ENCODE data around the gene RPL29.
A peak's percentile ranks its signal among the peaks of the same experiment; 100 is the strongest.
"Not testable (repeated sequence)": the region's sequence is repeated elsewhere in the genome, so short reads cannot be mapped to it uniquely, and the experiment has no call there.

RPL29 gene

DNA sequence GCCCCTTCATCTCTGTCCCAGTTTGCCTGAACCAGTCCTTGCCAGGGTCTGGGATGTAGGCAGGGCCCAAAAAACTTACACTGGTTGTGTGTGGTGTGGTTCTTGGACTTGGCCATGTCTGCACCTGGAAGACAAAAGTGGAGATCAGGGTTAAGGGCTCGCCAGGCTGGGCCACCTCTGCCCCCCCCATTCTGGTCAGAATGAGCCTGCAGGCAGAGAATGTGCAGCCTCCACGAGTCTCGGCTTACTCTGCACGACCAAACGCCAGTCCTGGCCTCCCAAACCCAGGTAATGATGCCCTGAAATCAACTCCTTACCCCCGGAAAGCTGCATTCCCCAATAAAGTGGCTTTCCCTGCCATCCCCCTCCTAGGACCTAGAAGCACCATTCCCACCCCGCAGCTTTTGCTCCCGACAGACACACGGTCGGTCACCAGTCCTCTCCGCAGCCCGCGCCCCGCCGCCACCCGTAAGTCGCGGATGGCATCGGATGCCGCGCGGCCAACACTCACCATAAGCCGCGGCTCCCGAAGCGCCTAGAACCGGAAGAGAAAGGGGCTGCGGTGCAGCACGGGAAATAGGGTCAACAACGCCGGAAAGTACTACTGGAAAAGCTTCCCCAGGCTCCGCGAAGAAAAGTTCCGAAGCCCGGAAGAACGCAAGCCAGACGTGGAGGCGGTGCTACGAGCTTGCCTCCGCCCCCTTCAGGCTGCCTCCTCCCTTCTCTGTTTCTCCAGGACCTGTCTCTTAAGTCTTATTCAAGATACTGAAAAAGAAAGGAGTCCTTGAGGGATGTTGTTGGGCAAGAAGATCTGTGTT is at the start of gene RPL29:
Gene RPL29, minus strand, starts transcription at position 550 of the 818 bp plus-strand sequence. Its CDS starts 434 bp downstream, at position 116.
- DNase-seq (ENCODE audit: low read depth, low spot score), result peak; percentile 75
- H3K27ac ChIP-seq, result peak within 1 kb of the TSS; percentile 74

DNA sequence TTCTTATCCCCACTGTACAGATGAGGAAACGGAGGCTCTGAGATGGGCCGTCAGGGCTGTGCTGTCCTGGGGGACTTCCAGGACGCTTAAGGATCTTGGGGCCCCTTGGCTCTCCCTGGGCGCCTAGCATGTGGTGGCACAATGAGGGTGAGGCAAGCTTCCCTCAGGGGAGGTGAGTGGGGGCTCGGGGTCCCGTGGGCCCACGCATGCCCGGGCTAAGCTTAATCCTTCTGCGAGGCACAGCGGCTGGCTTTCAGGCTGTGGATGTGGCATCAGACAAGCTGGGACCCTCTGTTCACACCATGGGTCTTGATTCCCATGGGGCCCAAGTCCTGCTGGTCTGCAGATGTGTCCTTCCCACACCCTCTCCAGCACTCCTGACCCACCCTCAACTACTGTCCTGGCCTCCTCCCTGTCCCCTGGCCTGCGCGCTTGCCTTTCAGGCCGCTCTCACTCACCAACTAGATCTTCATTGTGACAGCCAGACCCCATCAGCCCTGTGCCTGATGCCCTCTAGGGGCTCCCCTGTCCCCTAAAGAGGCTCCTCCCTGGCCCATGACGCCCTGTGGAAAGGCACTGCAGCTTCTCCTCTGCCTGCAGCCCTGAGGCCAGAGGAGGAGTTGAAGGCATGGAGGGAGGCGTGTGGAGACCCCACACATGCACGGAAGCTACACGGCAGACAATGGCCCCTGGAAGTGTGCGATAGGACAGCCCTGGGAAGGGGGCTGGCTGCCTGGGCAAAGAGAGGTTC is 49.3 kb upstream of the RPL29 start:
- peak overlapping the region; percentile 100 for H3K27ac ChIP-seq
- DNase-seq (ENCODE audit: low read depth, low spot score), result no peak

DNA sequence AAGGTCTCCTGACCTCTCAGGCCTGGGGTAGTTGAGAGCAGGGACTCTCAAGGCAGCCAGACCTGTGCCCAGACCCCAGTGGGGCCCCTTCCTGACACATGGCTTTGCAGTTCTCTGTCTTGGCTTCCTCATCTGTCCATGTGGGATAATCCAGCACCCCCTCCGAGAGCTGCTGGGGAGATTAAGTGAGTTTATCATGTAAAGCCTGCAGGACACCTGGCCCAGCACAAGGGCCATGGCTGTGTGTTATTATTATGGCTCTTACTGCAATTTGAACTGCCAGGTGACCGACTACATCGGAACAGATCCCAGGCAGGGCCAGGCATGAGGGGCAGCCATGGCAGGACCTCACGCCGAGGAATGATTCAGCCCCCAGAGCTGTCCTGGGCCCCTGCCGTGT is 48.1 kb upstream of the RPL29 start:
- peak overlapping the region; percentile 100 for H3K27ac ChIP-seq
- no peak for DNase-seq (ENCODE audit: low read depth, low spot score)

DNA sequence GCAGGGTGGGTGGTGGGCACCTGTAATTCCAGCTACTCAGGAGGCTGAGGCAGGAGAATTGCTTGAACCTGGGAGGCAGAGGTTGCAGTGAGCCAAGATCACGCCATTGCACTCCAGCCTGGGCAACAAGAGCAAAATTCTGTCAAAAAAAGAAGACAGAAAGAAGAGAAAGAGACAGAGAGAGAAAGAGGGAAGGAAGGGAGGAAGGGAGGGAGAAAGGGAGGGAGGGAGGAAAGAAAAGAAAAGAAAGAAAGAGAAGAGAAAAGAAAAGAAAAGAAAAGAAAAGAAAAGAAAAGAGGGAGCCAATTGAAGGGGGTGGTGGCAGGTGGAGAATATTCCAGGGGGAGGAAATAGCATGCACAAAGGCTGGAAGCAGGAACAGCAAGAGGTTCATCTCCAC is 47.3 kb upstream of the RPL29 start:
- not testable (repeated sequence) for DNase-seq (ENCODE audit: low read depth, low spot score); H3K27ac ChIP-seq

GRCh38 chr3:52041118-52041731 is 45.5 kb upstream of the RPL29 start:
- no peak for DNase-seq (ENCODE audit: low read depth, low spot score)
- peak overlapping the region; percentile 60 for H3K27ac ChIP-seq

- H3K27ac ChIP-seq, result peak overlapping the region; percentile 60
- no peak for DNase-seq (ENCODE audit: low read depth, low spot score)
Measured at GRCh38 chr3:52040600-52040999, 44.9 kb upstream of the RPL29 start.

DNA sequence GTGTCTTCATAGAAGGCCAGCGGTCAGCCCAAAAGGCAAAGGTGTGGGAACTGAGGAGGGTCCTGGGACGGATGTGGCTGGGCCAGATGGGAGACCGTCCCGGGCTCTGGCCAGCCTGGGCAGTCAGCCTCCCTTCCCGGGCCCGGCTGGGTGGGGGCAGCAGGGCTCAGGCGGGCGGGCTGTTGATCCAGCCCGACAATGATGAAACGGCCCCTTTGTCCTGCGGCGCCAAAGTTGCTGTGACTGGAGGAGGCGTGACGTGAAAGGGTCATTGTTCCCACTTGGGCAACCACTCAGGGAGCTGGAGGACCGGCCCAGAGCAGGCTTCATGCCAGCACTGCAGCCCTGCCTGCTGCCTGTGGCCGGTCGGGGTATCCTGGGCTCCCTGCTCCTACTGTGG is 44.2 kb upstream of the RPL29 start:
- peak overlapping the region; percentile 60 for H3K27ac ChIP-seq
- no peak for DNase-seq (ENCODE audit: low read depth, low spot score)

GRCh38 chr3:52039426-52039825 is 43.7 kb upstream of the RPL29 start:
- peak overlapping the region; percentile 60 for H3K27ac ChIP-seq
- no peak for DNase-seq (ENCODE audit: low read depth, low spot score)

GRCh38 chr3:52038227-52038626 is 42.5 kb upstream of the RPL29 start:
- DNase-seq (ENCODE audit: low read depth, low spot score), result no peak
- peak overlapping the region; percentile 60 for H3K27ac ChIP-seq

- peak overlapping the region; percentile 60 for H3K27ac ChIP-seq
- DNase-seq (ENCODE audit: low read depth, low spot score), result no peak
Measured at GRCh38 chr3:52037291-52037690, 41.6 kb upstream of the RPL29 start.

- DNase-seq (ENCODE audit: low read depth, low spot score), result no peak
- peak overlapping the region; percentile 60 for H3K27ac ChIP-seq
Measured at GRCh38 chr3:52036829-52037228, 41.1 kb upstream of the RPL29 start.

DNA sequence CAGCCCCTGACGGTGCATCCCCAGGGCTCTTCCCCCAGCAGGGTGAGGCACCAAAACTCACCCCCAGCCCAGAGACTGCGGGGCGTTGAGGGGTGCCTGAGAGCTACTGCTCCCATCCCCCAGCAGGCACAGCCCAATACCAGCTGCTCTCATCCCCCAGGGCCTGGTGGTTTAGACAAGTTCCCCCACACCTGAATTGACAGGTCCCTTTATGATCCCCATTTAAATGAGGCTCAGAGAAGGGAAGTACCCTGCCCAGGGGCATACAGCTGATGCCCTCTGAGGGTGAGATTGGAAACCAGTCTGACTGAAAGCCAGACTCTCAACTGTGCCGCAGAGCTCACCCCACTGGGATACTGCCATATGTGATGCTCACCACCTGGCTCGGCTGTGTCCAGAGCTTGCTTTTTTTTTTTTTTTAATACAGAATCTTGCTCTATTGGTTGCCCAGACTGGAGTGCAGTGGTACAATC is 40.6 kb upstream of the RPL29 start:
- no peak for DNase-seq (ENCODE audit: low read depth, low spot score)
- H3K27ac ChIP-seq, result no peak overlapping the region

GRCh38 chr3:52034651-52035050 is 39.0 kb upstream of the RPL29 start:
- DNase-seq (ENCODE audit: low read depth, low spot score), result no peak
- no peak overlapping the region for H3K27ac ChIP-seq

DNA sequence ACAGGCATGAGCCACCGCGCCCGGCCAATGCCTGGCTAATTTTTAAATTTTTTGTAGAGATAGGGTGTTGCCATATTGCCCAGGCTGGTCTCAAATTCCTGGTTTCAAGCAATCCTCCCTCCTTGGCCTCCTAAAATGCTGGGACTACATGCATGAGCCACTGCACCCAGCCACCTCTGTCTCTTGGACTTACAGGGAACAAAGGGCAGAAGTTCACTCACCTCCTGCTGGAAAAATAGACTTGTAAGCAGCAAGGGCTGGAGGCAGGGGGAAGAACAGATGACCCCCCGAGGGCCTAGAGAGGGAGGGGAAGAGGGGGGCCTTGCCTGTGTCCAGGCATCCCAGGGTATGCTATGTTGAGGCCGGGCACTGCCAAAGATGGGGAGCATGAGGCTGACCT is 38.5 kb upstream of the RPL29 start:
- H3K27ac ChIP-seq, result no peak overlapping the region
- no peak for DNase-seq (ENCODE audit: low read depth, low spot score)

GRCh38 chr3:52033748-52034147 is 38.1 kb upstream of the RPL29 start:
- DNase-seq (ENCODE audit: low read depth, low spot score); H3K27ac ChIP-seq: not testable (repeated sequence)

- H3K27ac ChIP-seq, result no peak overlapping the region
- no peak for DNase-seq (ENCODE audit: low read depth, low spot score)
Measured at GRCh38 chr3:52032702-52033408, 37.2 kb upstream of the RPL29 start.

GRCh38 chr3:52031896-52032295 is 36.2 kb upstream of the RPL29 start:
- DNase-seq (ENCODE audit: low read depth, low spot score), result no peak
- no peak overlapping the region for H3K27ac ChIP-seq

DNA sequence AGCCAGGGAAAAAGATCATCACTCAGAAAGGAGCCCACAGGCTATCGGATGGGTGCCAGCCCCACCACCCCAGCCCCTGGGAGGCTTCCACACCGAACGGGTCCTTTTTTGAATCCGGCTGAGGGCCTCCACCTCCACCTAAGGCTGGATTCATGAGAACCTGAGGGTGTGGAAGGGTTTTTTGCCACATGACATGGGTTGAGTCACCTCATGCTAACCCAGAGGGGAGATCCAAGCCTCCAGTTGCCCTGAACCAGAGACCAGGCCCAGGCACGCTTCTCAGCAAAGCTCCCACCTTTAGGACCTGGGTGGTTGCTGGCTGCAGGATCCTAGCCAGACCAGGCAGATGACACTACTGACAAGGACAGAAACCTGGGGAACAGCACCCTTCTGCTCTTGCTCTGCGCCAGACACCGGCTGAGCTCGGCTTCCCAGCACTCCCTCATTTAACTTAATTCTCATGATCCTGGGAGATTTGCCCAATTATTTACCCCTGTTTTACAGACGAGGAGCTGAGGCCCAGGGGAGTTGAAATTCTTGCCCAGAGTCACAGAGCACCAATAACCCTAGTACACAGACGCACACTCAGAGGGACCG is 35.1 kb upstream of the RPL29 start:
- peak; percentile 51 for DNase-seq (ENCODE audit: low read depth, low spot score)
- peak overlapping the region; percentile 37 for H3K27ac ChIP-seq

DNA sequence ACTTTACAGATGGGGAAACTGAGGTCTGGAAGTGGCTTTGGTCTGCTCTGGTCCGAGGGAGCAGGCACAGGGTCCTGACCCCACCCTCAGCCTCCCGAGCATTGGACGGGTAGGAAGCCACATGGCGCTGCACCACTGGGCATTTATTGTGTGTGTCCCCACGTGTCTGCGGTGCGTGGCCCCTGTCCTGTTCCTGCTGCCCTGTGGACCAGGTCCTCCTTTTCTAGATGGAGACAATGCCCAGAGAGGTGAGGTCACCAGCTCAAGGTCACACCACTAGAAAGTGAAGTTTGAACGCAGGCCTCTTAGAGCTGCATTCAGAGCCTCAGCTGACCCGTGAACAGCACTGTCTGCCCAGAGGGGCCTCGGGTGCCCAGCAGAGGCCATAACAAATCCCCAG is 33.8 kb upstream of the RPL29 start:
- DNase-seq (ENCODE audit: low read depth, low spot score), result no peak
- no peak overlapping the region for H3K27ac ChIP-seq

GRCh38 chr3:52029053-52029452 is 33.4 kb upstream of the RPL29 start:
- no peak for DNase-seq (ENCODE audit: low read depth, low spot score)
- no peak overlapping the region for H3K27ac ChIP-seq

Data from epithelial cell of prostate (primary cell).